Stimulated activated CD4-positive, alpha-beta T cell treated with anti-CD3 and anti-CD28 coated beads, Interleukin-1b, Interleukin-23, amount 100 ng/mL, for 48 hours (primary cell): ENCODE results near the gene BSG.

Source experiments
- DNase-seq: peaks from one replicate; pipeline ENCODE4 v3.0.0-alpha.2; 2020

BSG gene

GRCh38 chr19:605061-605971 lies 32.9 kb downstream of the BSG start:
- peak; percentile 68 for DNase-seq

GRCh38 chr19:607301-608154 lies 35.1 kb downstream of the BSG start:
- DNase-seq: no peak

GRCh38 chr19:608155-609003 lies 36.0 kb downstream of the BSG start:
- DNase-seq: no peak

GRCh38 chr19:609004-609346 lies 36.6 kb downstream of the BSG start:
- no peak for DNase-seq

GRCh38 chr19:610071-610800 lies 37.8 kb downstream of the BSG start:
- peak; percentile 45 for DNase-seq

GRCh38 chr19:610801-611480 lies 38.5 kb downstream of the BSG start:
- peak; percentile 67 for DNase-seq

- peak; percentile 90 for DNase-seq
Observed at GRCh38 chr19:611481-611868, 39.1 kb downstream of the BSG start.

GRCh38 chr19:612941-613340 lies 40.5 kb downstream of the BSG start:
- DNase-seq: no peak

- no peak for DNase-seq
Observed at GRCh38 chr19:613732-614567, 41.6 kb downstream of the BSG start.

- no peak for DNase-seq
Observed at GRCh38 chr19:615619-616018, 43.2 kb downstream of the BSG start.

- DNase-seq: no peak
Observed at GRCh38 chr19:616062-616700, 43.8 kb downstream of the BSG start.

- DNase-seq: no peak
Observed at GRCh38 chr19:616747-617526, 44.5 kb downstream of the BSG start.

GRCh38 chr19:617551-618246 lies 45.3 kb downstream of the BSG start:
- DNase-seq: no peak

GRCh38 chr19:618247-618619 lies 45.8 kb downstream of the BSG start:
- DNase-seq: no peak

GRCh38 chr19:618674-619285 lies 46.4 kb downstream of the BSG start:
- no peak for DNase-seq

GRCh38 chr19:619286-620002 lies 47.0 kb downstream of the BSG start:
- DNase-seq: no peak

- DNase-seq: no peak
Observed at GRCh38 chr19:620166-620862, 47.9 kb downstream of the BSG start.
